HG03064 (cell line): ENCODE results near the gene GAS7.

ENCODE experiments used
- ATAC-seq: cut with Tn5 transposase; IDR thresholded peaks from one replicate; pipeline ENCODE4 v1.9.1; 2021; ENCODE audit warnings: low read depth; ENCODE audit not compliant: unreplicated experiment

Gene GAS7

GRCh38 chr17:10139577-10139976, 58.8 kb downstream of the GAS7 start:
- no peak for ATAC-seq

- ATAC-seq = no peak
These were observed 62.0 kb downstream of the GAS7 start for GRCh38 chr17:10136258-10136981.

DNA sequence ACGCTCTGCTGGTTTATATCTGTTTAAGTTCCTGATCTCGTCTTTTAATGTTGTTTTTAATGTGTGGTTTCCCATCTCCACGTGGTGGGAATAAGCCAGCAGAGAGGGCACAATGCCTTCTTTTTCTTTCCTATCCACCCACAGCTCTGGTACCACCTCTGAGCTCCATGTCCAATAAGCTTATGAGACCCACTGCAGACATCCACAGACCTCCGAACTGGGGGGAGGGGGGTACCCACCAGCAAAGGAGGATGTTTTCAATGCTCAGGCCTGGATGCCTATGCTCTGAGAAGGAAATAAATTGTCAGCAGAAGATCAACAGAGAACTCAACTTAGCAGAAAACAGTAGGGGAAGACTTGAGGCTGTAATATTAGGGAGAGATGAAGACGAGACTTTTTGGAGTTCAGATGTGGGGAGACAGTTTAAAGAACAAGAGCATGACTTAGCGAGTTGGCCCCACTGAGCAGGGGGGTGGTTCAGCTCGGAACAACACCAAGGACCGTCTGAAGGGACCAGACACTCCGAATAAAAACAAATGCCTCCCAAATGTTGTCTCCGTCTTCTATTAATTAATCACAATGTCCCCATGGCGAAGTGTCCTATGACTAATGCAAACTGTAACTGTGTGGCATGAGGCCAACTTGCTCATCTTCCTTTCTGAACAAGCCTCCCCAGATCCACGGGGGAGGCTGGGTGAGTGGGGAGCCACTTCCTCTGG, 62.7 kb downstream of the GAS7 start:
- no peak for ATAC-seq

- no peak for ATAC-seq
These were observed 67.7 kb downstream of the GAS7 start for GRCh38 chr17:10130677-10131076.

- no peak for ATAC-seq
These were observed 68.1 kb downstream of the GAS7 start for GRCh38 chr17:10130263-10130662.

DNA sequence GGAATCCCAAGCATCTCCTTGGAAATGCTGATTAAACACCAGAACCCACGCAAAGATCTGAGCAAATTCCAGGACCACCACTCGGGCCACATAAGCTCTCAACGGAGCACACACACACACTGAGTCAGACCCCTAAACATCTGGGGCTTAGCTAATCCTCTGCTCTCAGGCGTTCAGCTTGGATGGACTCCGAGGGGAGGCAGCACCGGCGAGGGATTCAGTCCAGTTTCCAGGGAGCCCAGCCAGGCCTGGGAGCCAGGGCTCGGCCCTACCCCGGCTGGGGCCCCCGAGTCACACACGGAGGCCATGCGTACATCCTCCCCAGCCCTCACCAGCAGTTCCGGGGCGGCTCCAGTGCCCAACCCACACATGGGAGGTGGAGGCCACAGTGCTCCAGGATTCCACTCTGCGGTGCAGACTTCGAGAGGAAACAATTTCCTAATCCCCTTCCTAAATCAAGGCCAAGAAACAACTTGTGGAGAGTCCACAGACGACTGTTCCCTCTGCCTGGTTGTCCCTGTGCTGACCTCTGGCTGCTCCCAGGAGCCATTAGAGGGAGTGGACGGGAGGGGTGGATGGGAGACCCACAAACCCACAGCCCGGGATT, 70.5 kb downstream of the GAS7 start:
- no peak for ATAC-seq

DNA sequence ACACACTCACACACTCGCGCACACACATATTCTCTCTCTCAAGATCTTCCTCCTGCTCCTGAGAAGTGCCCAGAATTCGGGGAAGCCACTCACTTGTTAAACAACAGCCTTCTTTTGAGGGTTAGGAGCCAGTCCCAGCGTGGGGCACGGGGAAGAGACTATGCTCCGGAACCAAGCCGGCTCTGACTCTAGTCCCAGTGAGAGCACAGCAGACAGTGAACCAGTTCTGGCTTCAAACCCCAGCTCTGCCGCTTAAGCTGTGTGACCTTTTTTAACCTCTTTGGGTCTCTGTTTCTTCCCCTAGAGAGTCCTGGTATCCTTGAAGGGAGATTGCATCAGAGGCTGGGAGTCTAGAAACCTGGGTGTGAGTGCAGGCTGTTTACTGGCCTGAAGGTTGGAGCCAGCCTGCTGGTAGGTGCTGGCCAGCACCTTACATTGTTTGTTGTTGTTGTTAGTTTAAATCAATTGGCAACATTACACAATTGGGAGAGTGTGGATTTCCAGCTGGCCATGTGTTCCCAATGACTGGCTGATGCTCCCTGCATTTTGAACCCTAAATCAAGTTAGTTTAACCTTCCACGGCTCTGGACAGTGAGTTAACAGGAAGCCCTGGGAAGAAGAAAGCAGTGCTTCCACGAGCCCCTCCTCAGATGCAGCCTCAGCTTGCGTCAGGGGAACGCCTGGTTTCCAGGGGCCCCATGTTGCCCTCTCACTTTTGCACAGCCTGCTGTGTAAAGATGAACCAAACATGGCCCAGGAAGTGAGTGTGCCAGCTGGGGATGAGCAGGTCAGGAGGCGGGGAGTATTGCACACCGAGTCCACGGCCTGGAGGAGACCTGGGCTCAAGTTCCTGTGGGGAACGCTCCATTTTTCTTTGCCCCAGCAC, 71.5 kb downstream of the GAS7 start:
- ATAC-seq = no peak

DNA sequence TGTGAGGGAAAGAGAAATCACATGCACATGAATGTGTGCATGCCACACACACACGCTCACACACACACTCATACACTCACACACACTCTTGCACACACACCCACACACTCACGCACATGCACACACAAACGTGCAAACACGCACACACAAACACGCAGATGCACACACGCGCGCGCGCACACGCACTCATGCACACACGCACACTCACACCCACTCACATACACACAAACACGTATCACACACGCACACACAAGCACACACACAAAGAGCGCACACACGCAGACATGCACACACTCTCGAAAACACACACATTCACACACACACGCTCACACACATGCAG, 72.2 kb downstream of the GAS7 start:
- ATAC-seq = no peak

DNA sequence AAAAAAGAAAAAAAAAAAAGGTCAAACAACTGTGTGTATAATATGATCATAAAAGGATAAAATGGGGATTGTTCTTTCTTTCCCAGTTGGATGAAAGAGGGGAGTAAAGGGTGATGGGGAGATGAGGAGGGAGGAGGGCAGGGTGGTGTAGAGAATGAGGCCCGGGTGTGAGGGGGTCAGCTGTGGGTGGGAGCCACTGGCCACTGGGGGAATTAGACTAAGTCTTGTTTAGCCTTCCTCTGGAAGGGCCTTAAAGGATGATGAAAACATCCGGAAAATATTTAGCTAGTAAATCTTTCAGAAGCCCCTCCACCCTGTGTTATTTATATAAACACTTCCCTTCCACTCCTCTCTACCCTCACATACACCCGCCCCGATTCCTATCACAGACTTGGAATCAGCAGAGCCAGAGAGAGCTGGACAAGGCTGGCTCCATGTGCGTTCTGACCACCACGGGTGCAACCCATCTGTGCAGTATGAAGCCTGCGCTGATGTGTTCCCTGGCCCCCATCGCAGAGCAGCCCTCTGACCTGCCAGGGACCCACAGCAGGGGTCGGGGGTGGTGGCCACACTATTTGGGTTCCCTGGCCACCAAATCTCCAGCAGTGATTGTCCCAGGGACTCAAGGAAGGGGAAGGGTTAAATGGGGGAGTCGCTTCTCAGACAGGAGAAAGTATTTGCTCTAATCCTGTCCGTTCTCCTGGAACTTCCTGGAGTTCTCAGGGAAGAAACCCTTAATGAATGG, 72.7 kb downstream of the GAS7 start:
- ATAC-seq = no peak

GRCh38 chr17:10123093-10123492, 75.3 kb downstream of the GAS7 start:
- no peak for ATAC-seq

- no peak for ATAC-seq
These were observed 76.3 kb downstream of the GAS7 start for GRCh38 chr17:10121971-10122707.

GRCh38 chr17:10120749-10121148, 77.7 kb downstream of the GAS7 start:
- no peak for ATAC-seq

GRCh38 chr17:10120109-10120485, 78.3 kb downstream of the GAS7 start:
- no peak for ATAC-seq

GRCh38 chr17:10119203-10120108, 79.0 kb downstream of the GAS7 start:
- no peak for ATAC-seq

GRCh38 chr17:10118788-10119130, 79.6 kb downstream of the GAS7 start:
- no peak for ATAC-seq

- ATAC-seq = no peak
These were observed 80.8 kb downstream of the GAS7 start for GRCh38 chr17:10117581-10118001.

DNA sequence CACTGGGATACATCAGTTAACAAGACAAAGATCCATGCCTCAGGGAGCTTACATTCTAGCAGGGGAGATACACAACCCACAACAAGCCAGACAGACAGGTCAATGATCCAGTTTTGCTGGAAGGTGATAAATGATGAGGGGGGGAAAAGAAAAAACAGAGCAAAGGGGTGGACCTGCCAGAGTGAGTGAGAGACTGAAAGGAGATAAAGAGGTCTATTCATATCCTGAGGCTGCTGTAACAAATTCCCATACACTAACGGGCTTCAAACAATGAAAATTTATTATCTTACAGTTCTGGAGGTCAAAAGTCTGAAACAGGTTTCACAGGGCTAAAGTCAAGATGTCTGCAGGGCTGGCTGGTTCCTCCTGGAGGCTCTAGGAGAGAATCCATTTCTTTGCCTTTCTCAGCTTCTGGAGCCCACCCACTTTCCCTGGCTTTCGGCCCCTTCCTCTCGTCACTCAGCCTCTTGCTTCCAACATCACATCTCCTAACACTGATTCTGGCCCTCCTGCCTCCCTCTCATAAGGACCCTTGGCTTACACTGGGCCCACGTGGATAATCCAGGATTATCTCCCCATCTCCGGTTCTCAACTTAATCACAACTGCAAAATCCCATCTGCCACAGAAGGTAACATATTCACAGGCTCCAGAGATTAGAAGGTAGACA, 81.5 kb downstream of the GAS7 start:
- ATAC-seq = no peak

GRCh38 chr17:10116267-10116666, 82.1 kb downstream of the GAS7 start:
- ATAC-seq = no peak
